T-helper 2 cell (primary cell): ENCODE results near the gene ARHGAP25.

Experiments used
- DNase-seq, 5 experiments: peaks; one replicate each; pipeline versions ENCODE4 v3.0.0 to v3.0.0-alpha.2; 2012 to 2022
- total RNA-seq, 2 donors: gene quantifications; one replicate each; lab custom pipeline; 2026; lab: John Stamatoyannopoulos, UW

ARHGAP25 gene
- 62.7 to 138 reads per million in 2 donors for total RNA-seq

DNA sequence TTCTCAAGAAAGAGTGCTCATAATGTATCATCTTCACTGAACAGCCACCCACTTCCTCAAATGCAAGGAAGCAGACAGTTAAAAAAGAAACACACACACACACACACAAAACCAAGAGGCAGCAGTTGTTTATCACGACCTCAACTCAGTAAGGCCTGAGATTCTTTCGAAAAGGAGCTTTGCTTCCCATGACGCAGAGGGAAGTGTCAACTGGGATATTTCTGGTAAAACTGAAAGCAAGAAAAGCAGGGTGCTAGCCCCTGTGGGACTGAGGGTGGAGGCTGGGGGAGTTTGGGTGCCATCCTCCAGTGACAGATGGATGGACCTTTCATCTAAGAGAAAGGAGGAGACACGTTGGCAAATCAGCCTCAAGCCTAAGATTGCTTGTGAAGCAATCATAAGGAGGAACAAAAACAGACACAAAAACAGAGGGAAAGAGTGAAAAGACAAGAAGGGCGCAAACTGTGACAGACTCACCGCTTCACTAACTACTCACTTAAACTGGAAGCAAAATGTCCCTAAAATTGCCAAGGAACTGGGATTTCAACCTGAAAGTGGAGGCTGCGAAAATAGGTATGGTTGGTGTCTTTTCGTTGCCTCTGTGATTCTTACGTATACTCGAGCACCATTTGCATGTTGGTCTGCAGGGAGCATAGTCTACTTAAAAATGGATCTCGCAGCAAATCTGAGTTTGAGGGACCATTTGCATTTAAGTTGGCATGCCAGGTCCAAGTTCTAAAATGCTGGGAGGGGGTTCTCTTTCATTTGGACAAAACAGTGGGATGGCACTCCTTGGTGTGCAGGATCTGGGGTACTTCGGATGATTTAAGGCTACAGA lies at the start of gene ARHGAP25:
Gene ARHGAP25, plus strand, starts transcription at position 124 of the 838 bp plus-strand sequence. Its CDS starts 389 bp downstream, at position 513.
- peak in 3 of 5 experiments; percentile 40 to 93 (median 53) for DNase-seq

GRCh38 chr2:68686178-68686577 lies 48.4 kb upstream of the ARHGAP25 start:
- DNase-seq: no peak

GRCh38 chr2:68687018-68687417 lies 47.6 kb upstream of the ARHGAP25 start:
- DNase-seq: no peak

GRCh38 chr2:68689553-68690537 lies 44.8 kb upstream of the ARHGAP25 start:
- peak in 1 of 5 experiments; percentile 78 for DNase-seq

DNA sequence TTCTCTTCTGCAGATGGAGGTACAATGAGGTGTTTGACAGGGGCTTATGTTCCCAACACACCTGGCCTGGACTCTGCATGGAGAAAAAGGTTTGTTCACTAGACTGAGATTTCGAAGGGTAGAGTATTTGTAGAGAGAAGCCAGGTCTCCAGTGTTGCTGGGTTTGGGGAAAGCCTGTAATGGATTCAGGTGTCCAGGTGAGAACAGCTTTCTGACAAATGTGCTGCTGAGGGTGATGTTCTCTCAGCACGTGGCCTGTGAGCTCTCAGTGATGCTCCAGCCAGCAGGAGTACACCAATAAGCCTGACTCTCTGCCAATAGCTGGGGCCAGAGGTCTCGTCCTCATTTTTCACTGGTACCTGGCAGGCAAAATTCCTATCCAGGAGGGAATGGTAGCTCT lies 43.8 kb upstream of the ARHGAP25 start:
- DNase-seq: no peak

DNA sequence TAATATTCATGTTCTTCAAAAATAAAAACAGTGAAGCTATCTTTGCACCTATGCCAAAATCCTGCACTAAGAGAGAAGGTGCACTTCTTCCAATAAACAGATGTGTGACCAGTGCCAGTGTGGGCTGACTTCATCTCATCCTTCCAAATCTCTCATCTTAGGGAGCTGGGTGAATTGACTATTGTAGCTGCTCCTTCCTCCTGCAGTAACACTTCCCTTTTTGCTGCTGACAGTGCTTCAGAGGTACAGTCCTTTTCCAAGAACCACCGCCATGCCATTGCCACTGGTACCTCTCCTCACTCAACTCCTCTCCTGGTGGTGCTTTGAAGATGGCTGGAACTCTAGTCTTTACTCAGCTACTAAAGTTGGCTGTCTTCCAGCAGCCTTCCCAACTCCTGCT lies 42.1 kb upstream of the ARHGAP25 start:
- no peak for DNase-seq

GRCh38 chr2:68693951-68694350 lies 40.7 kb upstream of the ARHGAP25 start:
- no peak for DNase-seq

- no peak for DNase-seq
Measured at GRCh38 chr2:68695971-68696370, 38.6 kb upstream of the ARHGAP25 start.

GRCh38 chr2:68696554-68696953 lies 38.1 kb upstream of the ARHGAP25 start:
- no peak for DNase-seq

GRCh38 chr2:68698567-68699377 lies 35.8 kb upstream of the ARHGAP25 start:
- no peak for DNase-seq

- DNase-seq: no peak
Measured at GRCh38 chr2:68700560-68700959, 34.1 kb upstream of the ARHGAP25 start.

DNA sequence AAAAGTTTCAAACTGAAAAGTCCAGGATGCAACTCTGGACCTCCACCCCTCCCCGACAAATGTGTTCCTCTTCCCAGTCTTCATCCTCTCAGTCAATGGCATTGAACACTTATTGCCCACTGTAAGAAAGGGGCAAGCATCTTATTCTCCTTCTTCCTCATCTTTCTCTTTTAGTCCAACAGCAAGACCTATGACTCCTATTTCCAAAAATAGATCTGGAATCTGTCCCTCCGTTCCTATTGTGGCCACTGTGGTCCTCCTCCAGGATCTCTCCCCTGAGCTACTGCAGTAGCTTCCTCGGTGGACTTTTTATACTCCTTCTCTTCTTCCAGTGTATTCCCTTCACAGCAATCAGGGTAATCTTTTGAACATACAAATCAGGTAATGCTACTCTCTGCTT lies 28.0 kb upstream of the ARHGAP25 start:
- DNase-seq: no peak

DNA sequence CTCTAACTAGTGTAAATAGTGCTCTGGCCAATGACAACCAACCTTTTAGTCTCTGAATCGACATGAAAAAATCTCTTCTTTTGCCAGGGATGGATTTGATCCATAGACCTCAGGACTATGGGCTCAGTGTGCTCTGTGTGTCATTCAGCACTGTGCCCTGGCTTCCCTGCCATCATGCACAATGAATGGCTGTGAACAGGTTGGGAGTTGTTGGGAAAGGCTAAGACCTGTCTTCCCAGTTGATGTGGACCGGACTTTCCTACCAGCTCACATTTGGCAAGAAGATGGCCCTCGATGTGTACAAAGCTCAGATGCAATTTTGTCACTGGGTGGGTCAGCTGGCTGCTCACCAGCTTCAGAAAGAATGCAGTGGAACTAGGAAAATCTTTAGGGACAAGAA lies 26.0 kb upstream of the ARHGAP25 start:
- DNase-seq: no peak

- peak in 1 of 5 experiments; percentile 60 for DNase-seq
Measured at GRCh38 chr2:68709421-68709911, 25.1 kb upstream of the ARHGAP25 start.

- DNase-seq: no peak
Measured at GRCh38 chr2:68710336-68710735, 24.3 kb upstream of the ARHGAP25 start.

DNA sequence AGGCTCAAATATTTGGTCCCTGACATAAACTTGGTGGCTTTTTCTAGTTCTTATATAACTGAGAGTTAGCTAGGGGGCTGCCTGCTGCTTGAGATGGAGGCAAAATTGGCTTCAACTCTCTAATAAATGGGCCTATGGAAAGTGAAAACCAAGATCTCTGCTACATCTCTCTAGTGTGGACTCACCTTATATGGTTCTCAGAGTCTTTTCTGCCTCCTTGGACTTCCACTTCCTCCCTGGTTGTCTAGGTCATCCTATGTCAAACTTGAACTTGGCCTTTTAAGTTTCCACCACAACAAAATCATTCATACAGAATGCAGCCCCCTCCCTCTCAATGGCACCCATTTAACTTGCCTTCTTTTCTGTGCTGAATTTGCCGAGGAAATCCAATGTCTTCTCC lies 23.9 kb upstream of the ARHGAP25 start:
- DNase-seq: no peak

DNA sequence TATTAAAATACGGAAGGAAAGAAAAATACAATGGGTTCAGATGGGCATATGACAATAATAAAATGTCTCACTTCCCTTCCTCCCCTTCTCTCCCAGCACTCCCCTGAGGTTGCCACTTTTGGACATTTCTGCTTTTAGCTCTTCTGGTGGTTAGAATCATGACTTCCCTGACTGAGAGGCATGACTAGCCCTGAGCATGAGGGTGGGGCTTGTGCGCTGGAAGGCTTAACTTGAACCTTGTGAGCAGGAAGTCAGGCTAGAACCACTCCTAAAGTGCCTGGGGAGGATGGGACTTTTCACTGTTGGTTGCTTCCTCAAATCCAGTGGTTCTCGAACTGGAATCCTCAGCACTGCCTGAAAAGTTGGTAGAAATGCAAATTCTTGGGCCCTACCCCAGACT lies 19.7 kb upstream of the ARHGAP25 start:
- DNase-seq: peak in 1 of 5 experiments; percentile 87

DNA sequence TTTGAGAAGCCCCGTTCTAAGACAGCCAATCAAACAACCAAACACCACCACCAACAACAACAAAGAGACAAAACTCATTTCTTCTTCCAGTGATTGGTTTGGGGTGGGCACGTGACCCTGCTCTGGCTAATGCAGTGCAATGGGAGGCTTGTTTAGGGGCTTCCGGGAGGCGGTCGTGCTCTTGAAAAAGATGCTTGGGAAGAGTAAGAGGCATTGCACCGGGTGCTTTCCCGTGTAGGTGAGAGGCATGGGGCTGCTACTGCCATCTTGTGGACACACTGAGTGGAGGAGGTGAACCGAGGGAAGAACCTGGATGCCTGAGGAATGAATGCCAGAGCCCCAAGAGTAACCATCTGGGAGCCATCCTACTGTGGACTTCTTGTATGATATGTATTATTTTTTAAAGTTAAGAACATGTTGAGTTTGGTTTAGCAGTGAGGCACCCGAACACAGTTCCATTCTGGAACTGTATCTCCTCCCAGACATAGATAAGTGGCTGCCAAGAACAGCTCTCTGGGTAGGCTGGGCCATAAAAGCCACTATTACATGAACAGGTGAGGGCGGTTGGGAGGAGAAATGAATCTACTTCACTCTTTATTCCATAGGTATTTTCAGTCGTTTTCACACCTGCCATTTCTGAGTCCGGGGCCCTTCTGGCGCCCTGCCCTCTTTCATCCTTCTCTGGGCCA lies 19.1 kb upstream of the ARHGAP25 start:
- peak in 4 of 5 experiments; percentile 21 to 78 (median 34) for DNase-seq

DNA sequence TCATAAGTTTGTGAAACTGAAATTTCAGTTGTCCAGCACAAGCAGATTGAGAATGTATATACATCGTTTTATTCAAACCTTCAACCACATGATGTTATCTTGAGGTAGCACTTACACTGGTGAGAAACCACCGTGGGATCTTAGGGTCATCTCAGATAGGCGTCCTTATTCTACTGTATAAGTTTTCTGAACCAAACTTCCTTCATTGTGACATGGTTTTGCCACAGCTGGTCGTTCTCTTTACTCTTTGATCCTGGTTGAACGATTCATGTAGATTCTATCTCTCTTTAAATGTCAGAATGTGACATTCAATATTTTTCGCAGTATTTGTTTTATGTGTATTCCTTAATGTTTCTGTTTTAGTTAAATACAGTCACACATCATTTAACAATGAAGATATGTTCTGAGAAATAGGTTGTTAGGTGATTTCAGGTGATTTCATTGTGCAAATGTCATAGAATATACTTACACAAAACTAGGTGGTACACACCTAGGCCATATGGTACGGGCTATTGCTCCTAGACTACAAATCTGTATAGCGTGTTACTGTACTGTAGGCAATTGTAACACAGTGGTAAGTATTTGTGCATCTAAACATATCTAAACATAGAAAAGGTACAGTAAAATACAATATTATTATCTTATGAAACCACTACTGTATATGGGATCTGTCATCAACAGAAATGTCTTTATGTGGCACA lies 17.9 kb upstream of the ARHGAP25 start:
- DNase-seq: peak in 1 of 5 experiments; percentile 67

GRCh38 chr2:68717305-68717661 lies 17.3 kb upstream of the ARHGAP25 start:
- DNase-seq: peak in 1 of 5 experiments; percentile 98

DNA sequence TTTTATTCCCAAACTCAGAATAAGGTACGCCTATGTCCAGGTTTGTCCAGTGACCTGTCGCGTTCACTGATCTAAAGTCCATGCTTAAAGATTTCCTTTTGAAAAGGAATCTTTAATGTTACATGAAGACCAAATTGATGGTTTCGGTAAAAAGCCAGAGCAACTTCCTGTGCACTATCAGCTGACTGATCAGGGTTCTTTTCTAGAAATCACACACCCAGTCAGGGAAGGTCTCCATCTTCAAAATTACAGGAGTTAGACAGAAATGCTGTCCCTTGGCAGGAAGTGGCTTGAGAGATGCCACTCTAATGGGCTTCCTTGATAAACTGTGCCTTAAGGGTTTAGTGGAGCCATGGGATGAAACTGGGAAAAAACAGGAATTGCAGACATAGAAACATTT lies 14.7 kb upstream of the ARHGAP25 start:
- DNase-seq: peak in 1 of 5 experiments; percentile 94
